Measurements from ENCODE around the gene CARHSP1. TPM values are rescaled to one million over a fixed set of nuclear protein-coding genes. Genes with fewer than 3 reads are reported as not detected.
"Not testable (repeated sequence)": the region's sequence is repeated elsewhere in the genome, so short reads cannot be mapped to it uniquely, and the experiment has no call there.

Gene CARHSP1
- total RNA-seq, 1 donor from 2014 or later, result 113 TPM

- no peak for DNase-seq (ENCODE audit: low read depth)
- TF ChIP-seq, protein P1, sequence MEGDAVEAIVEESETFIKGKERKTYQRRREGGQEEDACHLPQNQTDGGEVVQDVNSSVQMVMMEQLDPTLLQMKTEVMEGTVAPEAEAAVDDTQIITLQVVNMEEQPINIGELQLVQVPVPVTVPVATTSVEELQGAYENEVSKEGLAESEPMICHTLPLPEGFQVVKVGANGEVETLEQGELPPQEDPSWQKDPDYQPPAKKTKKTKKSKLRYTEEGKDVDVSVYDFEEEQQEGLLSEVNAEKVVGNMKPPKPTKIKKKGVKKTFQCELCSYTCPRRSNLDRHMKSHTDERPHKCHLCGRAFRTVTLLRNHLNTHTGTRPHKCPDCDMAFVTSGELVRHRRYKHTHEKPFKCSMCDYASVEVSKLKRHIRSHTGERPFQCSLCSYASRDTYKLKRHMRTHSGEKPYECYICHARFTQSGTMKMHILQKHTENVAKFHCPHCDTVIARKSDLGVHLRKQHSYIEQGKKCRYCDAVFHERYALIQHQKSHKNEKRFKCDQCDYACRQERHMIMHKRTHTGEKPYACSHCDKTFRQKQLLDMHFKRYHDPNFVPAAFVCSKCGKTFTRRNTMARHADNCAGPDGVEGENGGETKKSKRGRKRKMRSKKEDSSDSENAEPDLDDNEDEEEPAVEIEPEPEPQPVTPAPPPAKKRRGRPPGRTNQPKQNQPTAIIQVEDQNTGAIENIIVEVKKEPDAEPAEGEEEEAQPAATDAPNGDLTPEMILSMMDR (IDR thresholded peaks at IDR 0.05; ENCODE audit: insufficient read depth, low read length, poor library complexity, severe bottlenecking), result no peak
- H3K4me3 ChIP-seq (ENCODE audit: low read depth, low read length), result no peak overlapping the region
- no peaks in the 10 kb centered on the region for H3K36me3 ChIP-seq (ENCODE audit: control insufficient read depth, insufficient read depth, low read length)
- no peaks in the 10 kb centered on the region for H3K27me3 ChIP-seq (ENCODE audit: control insufficient read depth, insufficient read depth, low read length)
Measured at GRCh38 chr16:8846401-8846932, 22.3 kb downstream of the CARHSP1 start.

- Histone ChIP-seq H3K36me3 (ENCODE audit: control insufficient read depth, insufficient read depth, low read length) (no peaks in the 10 kb centered on the region), H3K4me3 (ENCODE audit: low read depth, low read length) (no peak overlapping the region), H3K27me3 (ENCODE audit: control insufficient read depth, insufficient read depth, low read length) (no peaks in the 10 kb centered on the region)
- TF ChIP-seq, protein P1 (IDR thresholded peaks at IDR 0.05; ENCODE audit: insufficient read depth, low read length, poor library complexity, severe bottlenecking), result no peak
- DNase-seq (ENCODE audit: low read depth), result no peak
Measured at GRCh38 chr16:8845699-8846298, 23.0 kb downstream of the CARHSP1 start.

DNA sequence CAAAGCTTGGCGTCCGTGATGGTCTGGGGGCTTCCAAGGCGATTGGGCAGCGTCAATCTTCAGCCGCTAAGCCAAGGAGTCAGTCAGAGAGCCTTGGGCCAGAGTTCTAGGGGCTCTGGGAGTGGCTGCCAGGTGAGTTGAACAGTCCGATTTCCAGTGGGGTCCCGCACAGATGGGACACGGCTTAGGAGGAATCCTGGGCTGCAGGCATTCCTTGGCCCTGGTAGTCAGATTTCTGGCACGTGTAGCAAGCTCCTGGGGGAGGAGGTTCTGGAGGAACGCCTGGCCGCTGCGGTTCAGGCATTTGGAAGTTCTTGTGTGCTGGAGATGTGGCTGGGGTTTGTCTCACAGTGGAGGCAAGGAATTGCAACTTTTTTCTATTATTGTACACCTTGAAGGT, 25.5 kb downstream of the CARHSP1 start:
- not testable (repeated sequence) for DNase-seq (ENCODE audit: low read depth); H3K27me3 ChIP-seq (ENCODE audit: control insufficient read depth, insufficient read depth, low read length); H3K36me3 ChIP-seq (ENCODE audit: control insufficient read depth, insufficient read depth, low read length); H3K4me3 ChIP-seq (ENCODE audit: low read depth, low read length)

- DNase-seq (ENCODE audit: low read depth); H3K27me3 ChIP-seq (ENCODE audit: control insufficient read depth, insufficient read depth, low read length); H3K36me3 ChIP-seq (ENCODE audit: control insufficient read depth, insufficient read depth, low read length); H3K4me3 ChIP-seq (ENCODE audit: low read depth, low read length): not testable (repeated sequence)
Measured at GRCh38 chr16:8842016-8842415, 26.8 kb downstream of the CARHSP1 start.

DNA sequence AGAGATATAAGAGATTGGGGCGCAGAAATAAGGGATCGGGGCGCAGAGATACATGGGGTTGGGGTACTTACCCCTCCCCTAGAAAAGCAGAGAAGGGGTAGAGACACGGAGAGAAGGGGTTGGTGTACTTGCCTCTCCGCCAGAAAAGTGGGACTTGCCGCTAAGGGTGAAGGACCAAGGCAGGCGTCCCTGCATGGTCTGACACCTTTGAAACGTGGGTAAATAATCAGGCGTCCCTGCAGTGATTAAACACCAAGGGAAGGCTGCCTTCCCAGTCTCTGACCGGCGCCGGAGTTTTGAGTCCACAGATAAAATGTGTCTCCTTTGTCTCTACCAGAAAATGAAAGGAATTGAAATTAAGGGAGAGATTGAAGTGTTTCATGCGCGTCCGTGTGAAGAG, 31.2 kb downstream of the CARHSP1 start:
- H3K27me3 ChIP-seq (ENCODE audit: control insufficient read depth, insufficient read depth, low read length); H3K36me3 ChIP-seq (ENCODE audit: control insufficient read depth, insufficient read depth, low read length); H3K4me3 ChIP-seq (ENCODE audit: low read depth, low read length): not testable (repeated sequence)

GRCh38 chr16:8836797-8837196, 32.0 kb downstream of the CARHSP1 start:
- DNase-seq (ENCODE audit: low read depth); H3K27me3 ChIP-seq (ENCODE audit: control insufficient read depth, insufficient read depth, low read length); H3K36me3 ChIP-seq (ENCODE audit: control insufficient read depth, insufficient read depth, low read length); H3K4me3 ChIP-seq (ENCODE audit: low read depth, low read length): not testable (repeated sequence)

More for the DNA sequence above, 31.2 kb downstream of the CARHSP1 start:
- not testable (repeated sequence) for DNase-seq (ENCODE audit: low read depth)

- H3K4me3 ChIP-seq (ENCODE audit: low read depth, low read length), result no peak overlapping the region
- H3K27me3 ChIP-seq (ENCODE audit: control insufficient read depth, insufficient read depth, low read length), result no peaks in the 10 kb centered on the region
- DNase-seq (ENCODE audit: low read depth), result no peak
- TF ChIP-seq, protein P1 (IDR thresholded peaks at IDR 0.05; ENCODE audit: insufficient read depth, low read length, poor library complexity, severe bottlenecking), result no peak
- H3K36me3 ChIP-seq (ENCODE audit: control insufficient read depth, insufficient read depth, low read length), result peaks cover 2% of the 10 kb centered on the region
Measured at GRCh38 chr16:8832717-8833105, 36.1 kb downstream of the CARHSP1 start.
